HG02588 (cell line): Measurements from ENCODE around the gene PRKN.

Experiments used
- ATAC-seq: cut with Tn5 transposase; IDR thresholded peaks from one replicate; pipeline ENCODE4 v1.9.1; 2021; ENCODE audit warnings: mild to moderate bottlenecking, moderate library complexity; ENCODE audit not compliant: unreplicated experiment

PRKN gene

GRCh38 chr6:161750686-161751085, 976.9 kb downstream of the PRKN start:
- ATAC-seq = no peak

DNA sequence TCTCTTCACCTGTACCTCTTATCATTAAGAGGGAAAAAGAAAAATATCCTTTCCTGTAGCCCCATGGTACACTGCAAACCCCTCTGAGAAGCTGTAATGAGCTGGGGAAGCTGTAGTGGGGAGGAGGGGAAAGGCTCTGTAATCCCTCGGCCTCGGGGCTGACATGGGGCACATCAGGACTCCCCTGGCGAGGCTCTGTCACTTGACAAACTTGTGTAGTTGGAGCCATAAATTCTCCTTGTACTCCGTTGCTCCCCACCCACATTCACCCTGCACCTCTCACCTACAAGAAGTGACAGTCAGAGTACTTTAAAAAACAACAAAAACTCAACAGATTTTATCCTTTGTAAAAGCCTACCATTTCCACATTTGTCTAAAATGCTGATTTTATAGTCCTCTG, 978.0 kb downstream of the PRKN start:
- no peak for ATAC-seq

DNA sequence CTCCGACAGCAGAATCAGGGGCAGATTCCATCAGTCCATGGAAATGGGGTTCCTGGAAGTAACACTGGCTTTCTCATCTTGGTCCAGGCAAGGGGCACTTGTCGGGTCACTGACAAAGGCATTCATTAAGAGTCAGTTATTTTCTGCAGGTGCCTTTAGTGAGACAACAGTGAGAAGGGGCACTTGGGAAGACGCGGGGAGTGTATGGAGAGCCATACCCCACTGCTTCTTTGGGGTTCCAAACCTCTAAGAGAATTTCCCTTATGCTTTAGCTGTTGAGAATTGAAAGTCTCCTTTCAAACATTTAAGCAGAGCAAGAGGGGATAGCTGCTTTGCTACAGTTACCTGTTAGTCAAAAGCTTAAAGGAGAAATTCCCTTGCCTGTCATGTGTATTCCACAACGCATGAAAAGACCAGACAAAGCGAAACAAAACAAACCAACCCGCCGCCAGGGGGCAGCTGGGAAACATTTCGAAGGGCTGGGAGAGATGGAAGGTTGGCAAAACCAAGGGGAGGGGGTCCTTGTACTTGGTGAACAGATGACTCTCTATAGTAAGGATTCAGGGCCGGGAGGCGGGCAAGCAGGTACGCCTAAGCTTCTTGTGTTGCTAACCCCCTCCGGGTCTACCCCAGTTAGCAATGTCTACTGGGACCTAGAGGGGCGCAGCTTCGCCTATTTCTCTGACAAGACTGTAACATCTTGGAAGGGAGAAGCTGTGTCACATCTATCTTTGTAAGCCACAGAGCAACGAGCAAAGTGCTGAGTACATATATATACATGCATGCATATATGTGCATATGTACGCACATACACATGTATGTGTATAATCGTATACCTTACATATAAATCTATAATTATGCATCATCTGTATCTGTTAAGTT, 978.8 kb downstream of the PRKN start:
- no peak for ATAC-seq

DNA sequence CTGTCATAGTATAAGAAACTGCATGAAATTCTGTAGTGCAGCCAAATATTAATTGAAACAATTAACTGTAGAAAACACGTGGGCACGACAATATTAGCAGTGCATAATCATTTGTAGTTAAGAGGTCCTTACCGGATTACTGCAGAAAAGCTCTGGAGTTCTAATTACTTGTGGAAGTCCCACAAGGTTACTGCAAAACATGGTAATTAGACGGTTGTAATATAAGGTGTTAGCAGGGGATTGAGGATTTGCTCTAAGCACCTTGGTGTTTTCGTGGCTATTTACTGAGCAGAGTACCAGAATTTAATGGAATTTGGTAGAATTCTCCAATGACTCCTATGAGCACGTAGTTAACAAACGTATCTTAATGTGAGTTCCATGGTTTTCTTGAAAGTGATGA, 980.1 kb downstream of the PRKN start:
- no peak for ATAC-seq

GRCh38 chr6:161745594-161746141, 981.9 kb downstream of the PRKN start:
- no peak for ATAC-seq

DNA sequence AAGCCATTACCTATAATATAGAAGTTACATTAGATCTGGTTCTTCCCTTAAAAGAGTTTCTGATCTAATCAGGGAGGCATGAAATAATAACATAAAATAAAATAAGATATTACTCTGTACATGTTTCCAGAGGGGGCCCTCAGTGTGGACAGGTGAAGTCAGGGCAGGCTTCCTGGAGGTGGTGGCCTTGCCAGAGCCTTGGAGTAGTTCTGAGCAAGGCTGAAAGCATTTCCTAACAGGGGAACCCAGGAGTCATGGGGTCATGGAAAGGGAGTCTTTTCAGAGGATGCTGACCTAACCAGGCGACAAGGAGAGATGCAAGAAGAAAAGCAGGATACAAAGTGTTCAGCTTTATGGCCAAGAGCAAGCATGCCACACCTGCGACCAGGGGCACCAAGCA, 982.4 kb downstream of the PRKN start:
- no peak for ATAC-seq

- no peak for ATAC-seq
Measured at GRCh38 chr6:161744211-161745067, 983.1 kb downstream of the PRKN start.

DNA sequence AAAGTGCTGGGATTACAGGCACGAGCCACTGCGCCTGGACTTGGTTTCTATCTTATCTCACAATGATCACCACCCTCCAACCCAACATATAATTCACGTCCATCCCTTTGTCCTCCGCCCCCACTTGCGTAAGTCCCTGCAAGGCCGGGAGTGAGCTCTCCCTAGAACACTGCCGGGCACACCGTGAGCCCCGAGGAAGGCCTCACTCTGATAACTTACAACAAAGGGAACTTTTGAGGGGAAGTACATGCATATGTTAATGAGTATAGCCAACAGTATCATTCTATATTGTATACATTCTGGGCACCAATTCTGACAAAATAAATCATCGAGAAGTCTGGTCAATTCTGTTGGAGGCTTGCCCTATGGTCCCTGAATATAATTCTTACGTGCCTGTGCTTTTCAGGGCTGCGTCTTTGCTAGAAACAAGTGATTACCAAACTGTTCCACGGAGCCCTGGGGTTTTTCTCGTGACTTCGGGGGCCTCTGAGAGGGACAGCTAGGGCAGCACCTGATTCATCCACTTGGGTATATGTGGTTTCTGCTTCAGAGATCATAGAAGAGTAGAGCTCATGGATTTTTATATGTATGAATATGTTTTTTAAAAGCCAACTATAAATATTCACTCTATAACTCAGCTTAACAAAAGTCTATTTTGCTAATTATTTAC, 983.9 kb downstream of the PRKN start:
- no peak for ATAC-seq

DNA sequence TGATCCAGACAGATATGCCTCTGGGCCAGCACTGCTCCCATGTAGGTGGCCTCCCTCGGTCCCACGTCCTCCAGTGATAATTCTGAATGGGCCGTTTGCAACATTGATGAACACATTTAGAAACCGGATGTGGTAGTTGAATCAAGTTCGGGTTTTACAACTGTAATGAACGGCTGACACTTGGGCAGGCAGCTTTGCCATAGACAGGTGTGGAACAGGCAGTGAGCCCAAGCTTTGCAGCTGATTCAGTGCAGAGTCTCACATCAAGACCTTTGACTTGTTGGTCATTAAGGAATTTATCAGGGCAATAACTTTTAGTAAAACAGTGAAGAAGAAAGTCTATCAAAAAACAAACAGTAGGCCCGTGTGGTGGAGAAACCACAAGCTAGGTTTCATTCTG, 987.1 kb downstream of the PRKN start:
- no peak for ATAC-seq

- ATAC-seq = no peak
Measured at GRCh38 chr6:161736781-161737292, 990.7 kb downstream of the PRKN start.

GRCh38 chr6:161736326-161736725, 991.2 kb downstream of the PRKN start:
- ATAC-seq = no peak

- ATAC-seq = no peak
Measured at GRCh38 chr6:161732594-161732993, 995.0 kb downstream of the PRKN start.

DNA sequence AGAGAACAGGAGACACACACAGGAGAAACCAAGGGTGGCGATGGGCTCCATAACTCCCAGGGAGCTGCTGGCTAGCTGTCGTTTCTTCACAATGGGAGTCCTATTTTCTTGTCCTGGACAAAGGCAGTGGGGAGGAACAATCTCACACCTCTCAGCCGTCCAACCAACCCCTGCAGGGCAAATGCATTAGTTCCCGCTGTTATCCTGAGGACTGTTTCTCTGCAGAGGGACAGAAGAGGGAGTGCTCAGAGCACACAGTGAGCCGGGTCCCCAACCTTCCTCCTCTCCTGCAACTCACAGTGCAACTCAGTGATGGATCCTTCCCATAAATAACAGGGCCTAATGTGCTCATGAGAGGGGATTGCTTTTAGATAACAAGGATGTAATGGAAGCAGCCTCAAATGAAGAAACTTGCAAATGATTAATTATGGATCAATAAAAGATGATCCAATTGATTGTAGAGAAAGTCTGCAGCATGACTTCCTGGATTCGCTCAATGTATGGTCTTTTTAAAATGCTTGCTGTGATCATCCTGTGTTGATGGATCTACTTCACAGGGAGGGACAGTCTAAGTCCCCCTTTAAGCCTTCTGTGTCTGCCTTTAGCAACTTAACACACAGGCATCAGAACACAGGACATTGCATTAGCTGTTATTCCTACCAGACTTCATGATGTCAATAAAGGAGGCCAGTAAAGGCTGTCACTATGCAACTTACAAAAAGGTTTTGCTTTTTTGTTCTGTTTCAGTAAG, 1000.3 kb downstream of the PRKN start:
- no peak for ATAC-seq

- ATAC-seq = no peak
Measured at GRCh38 chr6:161722394-161722793, 1005.2 kb downstream of the PRKN start.

- ATAC-seq = no peak
Measured at GRCh38 chr6:161721511-161721910, 1006.1 kb downstream of the PRKN start.

DNA sequence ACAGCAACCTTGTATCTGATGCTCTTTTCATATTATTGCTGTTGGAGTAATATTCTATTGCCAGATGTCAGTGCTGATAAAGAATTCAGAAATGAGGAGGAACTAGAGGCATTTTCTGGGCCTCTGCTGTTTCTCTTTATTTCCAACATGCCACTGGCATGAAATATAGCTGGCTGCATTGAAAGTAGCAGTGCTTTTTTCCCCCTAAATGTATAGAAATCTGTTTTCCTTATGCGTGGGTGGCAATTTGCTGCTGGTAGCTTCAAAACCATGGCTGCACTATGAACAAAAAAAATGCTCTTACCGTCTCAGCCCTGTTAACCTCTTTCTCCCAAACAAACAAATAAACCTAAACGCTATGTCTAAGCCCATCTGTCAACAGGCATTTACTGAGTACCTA, 1011.4 kb downstream of the PRKN start:
- no peak for ATAC-seq

DNA sequence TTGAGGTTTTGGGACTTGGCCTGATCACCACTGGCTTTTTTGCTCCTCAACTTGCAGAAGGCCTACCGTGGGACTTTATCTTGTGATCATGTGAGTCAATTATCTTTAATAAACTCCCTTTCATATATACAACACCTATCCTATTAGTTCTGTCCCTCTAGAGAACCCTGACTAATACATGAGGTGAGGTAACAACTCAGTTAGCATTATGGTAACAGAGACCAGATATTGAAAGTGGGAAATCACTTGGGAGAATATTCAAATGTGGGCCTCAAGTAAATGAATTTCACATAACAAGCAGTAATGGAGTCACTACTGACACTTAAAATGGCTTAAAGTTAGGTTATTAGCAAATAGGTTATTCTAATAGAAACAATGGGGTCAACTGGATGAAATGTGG, 1015.6 kb downstream of the PRKN start:
- no peak for ATAC-seq

DNA sequence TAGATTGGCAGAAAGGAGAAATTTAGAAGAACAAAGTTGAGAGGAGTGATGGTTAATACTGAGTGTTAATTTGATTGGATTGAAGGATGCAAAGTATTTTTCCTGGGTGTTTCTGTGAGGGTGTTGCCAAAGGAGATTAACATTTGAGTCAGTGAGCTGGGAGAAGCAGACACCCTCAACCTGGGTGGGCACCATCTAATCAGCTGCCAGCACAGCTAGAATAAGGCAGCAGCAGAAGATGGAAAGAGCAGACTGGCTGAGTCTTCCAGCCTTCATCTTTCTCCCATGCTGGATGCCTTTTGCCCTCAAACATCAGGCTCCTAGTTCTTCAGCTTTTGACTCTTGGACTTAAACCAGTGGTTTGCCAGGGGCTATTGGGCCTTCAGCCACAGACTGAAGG, 1016.1 kb downstream of the PRKN start:
- no peak for ATAC-seq

DNA sequence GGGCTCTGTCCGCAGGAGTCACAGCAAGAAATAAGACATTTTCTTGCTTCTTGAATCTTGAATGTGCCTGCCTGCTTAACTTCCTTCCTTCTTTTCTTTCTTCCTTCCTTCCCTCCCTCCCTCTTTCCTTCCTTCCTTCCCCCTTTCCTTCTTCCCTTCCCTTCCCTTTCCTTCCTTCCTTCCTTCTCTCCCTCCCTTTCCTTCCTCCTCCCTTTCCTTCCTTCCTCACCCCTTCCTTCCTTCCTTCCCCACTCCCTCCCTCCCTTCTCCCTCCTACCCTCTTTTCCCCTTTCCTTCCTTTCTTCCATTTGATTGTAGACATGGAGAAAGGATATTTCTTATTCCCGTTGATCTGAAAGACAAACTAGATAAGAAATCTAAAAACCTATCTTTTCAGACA, 1016.9 kb downstream of the PRKN start:
- no peak for ATAC-seq

GRCh38 chr6:161701056-161701455, 1026.5 kb downstream of the PRKN start:
- no peak for ATAC-seq
